Measurements from ENCODE around the gene CLK2. TPM values are rescaled to one million over a fixed set of nuclear protein-coding genes. Genes with fewer than 3 reads are reported as not detected.

CLK2 gene
- total and polyA plus RNA-seq, 2 of the 13 experiments (the other 11 are each of a cell fraction or from before 2014, with no cell fraction given) = 20.1 to 73.5 TPM

- Histone ChIP-seq H3K4me3 (replicated peaks in 1 of 3; ENCODE audit: insufficient read depth in 1 of 3, low read depth in 2 of 3, low read length in 3 of 3) (no peak overlapping the region), H4K20me1 (ENCODE audit: insufficient read depth, low read length) (no peaks in the 10 kb centered on the region), H3K27me3 (ENCODE audit: control insufficient read depth in 1 of 2, insufficient read depth in 2 of 2, low read length in 2 of 2) (no peaks in the 10 kb centered on the region), H3K36me3 (replicated peaks in 1 of 2; ENCODE audit: control insufficient read depth in 1 of 2, insufficient read depth in 2 of 2, low read length in 2 of 2) (peaks cover 0 to 4% of the 10 kb centered on the region in 2 experiments; a peak in 2 of 5 replicates), H3K4me1 (ENCODE audit: insufficient read depth, low read length) (peaks cover 40% of the 10 kb centered on the region), H3K27ac (ENCODE audit: extremely low read length, insufficient read depth, low read length) (peak overlapping the region; percentile 22), H3K79me2 (ENCODE audit: insufficient read depth, low read length) (no peaks in the 10 kb centered on the region), H2AFZ (ENCODE audit: low read length) (no peak overlapping the region), H3K9me3 (ENCODE audit: low read length) (no peaks in the 10 kb centered on the region), H3K4me2 (ENCODE audit: low read depth, low read length) (no peak overlapping the region), H3K9ac (ENCODE audit: insufficient read depth, low read depth, low read length) (no peak overlapping the region)
- in situ Hi-C loops (cut with HindIII; ENCODE audit: extremely low pct_ligation_motif_present, low pct_unique_long_range_greater_than_20kb) (no loop called here), intact Hi-C loops (cut with micrococcal nuclease; ENCODE audit: unreplicated experiment) (no loop called here)
- BruUV-seq (replicated peaks) = no TSS peak
- WGBS (ENCODE audit: low lambda C conversion rate) = 98% methylated on average over 16 of the region's 21 CpGs
- ChIA-PET CTCF (ENCODE audit: low intra/inter-chr PET ratio, low total read pairs) (no interaction called here), POLR2A (no interaction called here)
- DNase-seq (ENCODE audit: low spot score) (no peak), FAIRE-seq (no peak), ATAC-seq (no peak)
- no peak for TF ChIP-seq ZNF383 (CRISPR knock-in tag; IDR thresholded peaks at IDR 0.05; ENCODE audit: borderline replicate concordance)
- TF ChIP-seq ZMAT3 (CRISPR knock-in tag; conservative IDR thresholded peaks at IDR 0.05) = no peak
- TF ChIP-seq STAG1 (CRISPR knock-in tag; IDR thresholded peaks at IDR 0.05) = no peak
- 0 out of 2 replicates have a peak, but pooled peaks have one; percentile 49 for TF ChIP-seq HNRNPL (IDR thresholded peaks at IDR 0.05; ENCODE audit: low read depth, low read length)
- no peak for TF ChIP-seq GTF2F1 (IDR thresholded peaks at IDR 0.05; ENCODE audit: low read length)
- no peak for TF ChIP-seq CBFB (CRISPR knock-in tag; IDR thresholded peaks at IDR 0.05)
- TF ChIP-seq TBP (CRISPR knock-in tag; IDR thresholded peaks at IDR 0.05) = no peak
- no peak for TF ChIP-seq PTBP1 (IDR thresholded peaks at IDR 0.05; ENCODE audit: low read depth, low read length, poor library complexity, severe bottlenecking)
- no peak for TF ChIP-seq MED8 (CRISPR knock-in tag; IDR thresholded peaks at IDR 0.05; ENCODE audit: insufficient replicate concordance)
- no peak for TF ChIP-seq ZNF362 (CRISPR knock-in tag; IDR thresholded peaks at IDR 0.05; ENCODE audit: borderline replicate concordance)
- TF ChIP-seq ZNF513 (CRISPR knock-in tag; conservative IDR thresholded peaks at IDR 0.05) = no peak
- no peak for TF ChIP-seq NONO (IDR thresholded peaks at IDR 0.05)
- 0 out of 2 replicates have a peak, but pooled peaks have one; percentile 10 for TF ChIP-seq NONO (CRISPR knock-in tag; conservative IDR thresholded peaks at IDR 0.05)
- no peak for TF ChIP-seq ZFX (CRISPR knock-in tag; IDR thresholded peaks at IDR 0.05; ENCODE audit: low read depth)
- TF ChIP-seq ZNF512B (CRISPR knock-in tag; IDR thresholded peaks at IDR 0.05; ENCODE audit: borderline replicate concordance) = no peak
- no peak for TF ChIP-seq HOXA3 (CRISPR knock-in tag; IDR thresholded peaks at IDR 0.05)
- TF ChIP-seq MAFG (CRISPR knock-in tag; IDR thresholded peaks at IDR 0.05) = no peak
- no peak for TF ChIP-seq RFXAP (CRISPR knock-in tag; IDR thresholded peaks at IDR 0.05; ENCODE audit: borderline replicate concordance)
- TF ChIP-seq FOXA3 (CRISPR knock-in tag; IDR thresholded peaks at IDR 0.05) = no peak
- no peak for TF ChIP-seq RFXANK (CRISPR knock-in tag; IDR thresholded peaks at IDR 0.05)
- no peak for TF ChIP-seq SNRNP70 (IDR thresholded peaks at IDR 0.05; ENCODE audit: low read depth, low read length)
- TF ChIP-seq POLR2A (IDR thresholded peaks at IDR 0.05; ENCODE audit: insufficient read depth in 1 of 2, low read depth in 2 of 2, low read length in 2 of 2) = 0 out of 4 replicates have a peak, but pooled peaks of 1 of the 2 experiments have one; percentile 14
- no peak for TF ChIP-seq ZNF10 (CRISPR knock-in tag; IDR thresholded peaks at IDR 0.05; ENCODE audit: borderline replicate concordance, low read depth)
These were observed 14.8 kb upstream of the CLK2 start for GRCh38 chr1:155287987-155288543.

All from HepG2 (cell line).